Stomach smooth muscle (tissue), 2 donors: Measurements from ENCODE around the gene SPSB1.

Experiments
- H3K27ac ChIP-seq: one replicate; pipeline ENCODE4 v1.7.0; 2013; ENCODE audit warnings: mild to moderate bottlenecking, low read length, inconsistent platforms
- H3K27me3 ChIP-seq, 2 donors: one replicate each; pipeline ENCODE4 v1.7.0; 2013; ENCODE audit warnings: low read length in 2 of 2; ENCODE audit not compliant: insufficient read depth in 2 of 2, control insufficient read depth in 1 of 2
- H3K36me3 ChIP-seq, 2 donors: one replicate each; pipeline ENCODE4 v1.7.0; 2013; ENCODE audit warnings: low read length in 2 of 2; ENCODE audit not compliant: control insufficient read depth in 2 of 2, insufficient read depth in 2 of 2
- H3K4me1 ChIP-seq: one replicate; pipeline ENCODE4 v1.7.0; 2013; ENCODE audit warnings: low read length; ENCODE audit not compliant: control insufficient read depth, insufficient read depth
- H3K4me3 ChIP-seq, 2 donors: one replicate each; pipeline ENCODE4 v1.7.0; 2013; ENCODE audit warnings: low read length in 2 of 2
- H3K9ac ChIP-seq, 2 donors: one replicate each; pipeline ENCODE4 v1.7.0; 2013; ENCODE audit warnings: low read length in 2 of 2, mild to moderate bottlenecking in 1 of 2
- H3K9me3 ChIP-seq, 2 donors: one replicate each; pipeline ENCODE4 v1.7.0; 2013; ENCODE audit warnings: low read length in 2 of 2; ENCODE audit not compliant: control insufficient read depth in 2 of 2
- donor health status: healthy.
- donor health status: Pancreatic carcinoma.

The SPSB1 gene

DNA sequence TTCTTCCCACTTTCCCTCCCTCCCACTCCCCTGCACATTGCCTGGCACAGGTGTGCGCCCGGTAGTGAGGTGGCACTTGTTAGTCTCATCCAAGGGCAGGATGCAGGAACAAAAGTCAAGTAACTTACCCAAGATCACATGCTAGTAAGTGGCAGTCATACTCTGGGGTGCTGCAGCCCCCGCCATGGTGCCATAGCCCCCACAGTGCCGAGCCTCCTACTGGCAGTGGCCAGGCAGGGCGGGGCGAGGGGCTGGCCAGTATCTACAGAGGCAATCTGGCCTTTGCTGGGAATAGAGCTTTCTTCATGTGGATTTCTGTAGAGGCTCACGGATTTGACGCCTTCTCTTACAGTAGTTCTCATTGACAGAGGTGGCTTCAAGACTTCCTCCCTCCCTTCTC, 31.2 kb upstream of the SPSB1 start:
- no peaks in the 10 kb centered on the region for H3K9me3 ChIP-seq
- H3K9ac ChIP-seq = no peak overlapping the region
- H3K27ac ChIP-seq = no peak overlapping the region
- no peaks in the 10 kb centered on the region for H3K4me1 ChIP-seq
- H3K36me3 ChIP-seq = peaks cover 17 to 36% of the 10 kb centered on the region in 2 donors
- no peak overlapping the region for H3K4me3 ChIP-seq
- no peaks in the 10 kb centered on the region for H3K27me3 ChIP-seq

DNA sequence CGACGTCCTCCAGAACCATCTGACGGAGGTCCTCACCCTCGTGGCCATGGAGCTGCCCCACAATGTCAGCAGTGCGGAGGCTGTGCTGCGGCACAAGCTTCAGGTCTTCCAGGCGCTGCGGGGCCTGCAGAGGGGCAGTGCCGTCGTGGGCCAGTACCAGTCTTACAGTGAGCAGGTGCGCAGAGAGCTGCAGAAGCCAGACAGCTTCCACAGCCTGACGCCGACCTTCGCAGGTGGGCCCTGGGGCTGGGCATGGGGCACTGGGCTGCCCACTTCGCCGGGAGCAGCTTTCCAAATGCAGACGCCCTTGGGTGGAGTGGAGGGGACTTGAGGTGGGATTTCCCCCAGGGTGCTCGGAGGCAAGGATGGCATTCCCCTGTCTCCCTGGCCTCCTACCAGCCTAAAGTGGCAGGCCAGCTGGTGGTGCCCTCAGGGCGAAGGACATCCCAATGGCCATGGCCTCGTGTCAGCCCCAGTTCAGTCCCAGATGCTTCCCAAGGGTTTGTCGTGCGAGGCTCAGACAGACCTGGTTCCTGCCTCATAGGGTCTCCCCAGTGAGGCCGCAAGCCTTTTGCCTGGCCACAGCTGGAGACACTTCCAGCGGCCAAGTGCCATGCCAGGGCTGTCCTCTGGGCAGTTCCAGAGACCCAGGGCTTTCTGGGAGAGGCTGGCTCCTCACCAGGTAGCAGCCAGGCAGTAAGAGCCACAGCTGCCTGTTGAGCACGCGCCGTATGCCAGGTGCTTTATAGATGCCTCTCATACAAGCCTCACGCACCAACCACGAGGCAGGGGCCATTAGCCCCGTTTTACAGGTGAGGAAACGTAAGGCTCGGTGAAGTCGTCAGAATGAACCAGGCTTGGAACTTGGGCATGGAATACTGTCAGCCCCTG, 30.4 kb upstream of the SPSB1 start:
- Histone ChIP-seq H3K36me3 (peaks cover 19 to 36% of the 10 kb centered on the region in 2 donors), H3K9ac (no peak overlapping the region), H3K27ac (no peak overlapping the region), H3K4me1 (peaks cover 8% of the 10 kb centered on the region), H3K27me3 (no peaks in the 10 kb centered on the region), H3K9me3 (no peaks in the 10 kb centered on the region), H3K4me3 (no peak overlapping the region)

DNA sequence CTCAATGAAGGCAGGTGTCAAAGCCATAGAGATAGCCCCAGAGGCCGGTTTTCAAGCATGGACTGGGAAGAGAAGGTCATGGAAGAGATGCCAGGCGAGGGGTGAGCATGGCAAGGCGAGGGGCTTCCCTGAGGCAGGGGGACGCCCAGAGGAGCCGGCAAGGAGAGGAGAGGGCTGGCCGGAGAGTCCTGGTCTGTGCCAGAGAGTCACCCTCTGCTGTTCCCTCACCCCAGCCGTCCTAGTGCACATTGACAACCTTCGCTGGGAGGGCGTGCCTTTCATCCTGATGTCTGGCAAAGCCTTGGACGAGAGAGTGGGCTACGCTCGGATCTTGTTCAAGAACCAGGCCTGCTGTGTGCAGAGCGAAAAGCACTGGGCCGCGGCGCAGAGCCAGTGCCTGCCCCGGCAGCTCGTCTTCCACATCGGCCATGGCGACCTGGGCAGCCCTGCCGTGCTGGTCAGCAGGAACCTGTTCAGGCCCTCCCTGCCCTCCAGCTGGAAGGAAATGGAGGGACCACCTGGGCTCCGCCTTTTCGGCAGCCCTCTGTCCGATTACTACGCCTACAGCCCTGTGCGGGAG, 29.3 kb upstream of the SPSB1 start:
- Histone ChIP-seq H3K27ac (no peak overlapping the region), H3K27me3 (no peaks in the 10 kb centered on the region), H3K9me3 (no peaks in the 10 kb centered on the region), H3K4me3 (no peak overlapping the region), H3K36me3 (peaks cover 19 to 34% of the 10 kb centered on the region in 2 donors), H3K9ac (no peak overlapping the region), H3K4me1 (peaks cover 9% of the 10 kb centered on the region)

DNA sequence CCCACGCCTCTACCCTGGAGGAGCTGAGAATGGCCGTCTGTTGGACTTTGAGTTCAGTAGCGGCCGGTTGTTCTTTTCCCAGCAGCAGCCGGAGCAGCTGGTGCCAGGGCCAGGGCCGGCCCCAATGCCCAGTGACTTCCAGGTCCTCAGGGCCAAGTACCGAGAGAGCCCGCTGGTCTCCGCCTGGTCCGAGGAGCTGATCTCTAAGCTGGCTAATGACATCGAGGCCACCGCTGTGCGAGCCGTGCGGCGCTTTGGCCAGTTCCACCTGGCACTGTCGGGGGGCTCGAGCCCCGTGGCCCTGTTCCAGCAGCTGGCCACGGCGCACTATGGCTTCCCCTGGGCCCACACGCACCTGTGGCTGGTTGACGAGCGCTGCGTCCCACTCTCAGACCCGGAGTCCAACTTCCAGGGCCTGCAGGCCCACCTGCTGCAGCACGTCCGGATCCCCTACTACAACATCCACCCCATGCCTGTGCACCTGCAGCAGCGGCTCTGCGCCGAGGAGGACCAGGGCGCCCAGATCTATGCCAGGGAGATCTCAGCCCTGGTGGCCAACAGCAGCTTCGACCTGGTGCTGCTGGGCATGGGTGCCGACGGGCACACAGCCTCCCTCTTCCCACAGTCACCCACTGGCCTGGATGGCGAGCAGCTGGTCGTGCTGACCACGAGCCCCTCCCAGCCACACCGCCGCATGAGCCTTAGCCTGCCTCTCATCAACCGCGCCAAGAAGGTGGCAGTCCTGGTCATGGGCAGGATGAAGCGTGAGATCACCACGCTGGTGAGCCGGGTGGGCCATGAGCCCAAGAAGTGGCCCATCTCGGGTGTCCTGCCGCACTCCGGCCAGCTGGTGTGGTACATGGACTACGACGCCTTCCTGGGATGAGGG, 28.5 kb upstream of the SPSB1 start:
- Histone ChIP-seq H3K4me1 (peaks cover 9% of the 10 kb centered on the region), H3K4me3 (no peak overlapping the region), H3K27ac (no peak overlapping the region), H3K9ac (no peak overlapping the region), H3K27me3 (no peaks in the 10 kb centered on the region), H3K36me3 (peaks cover 19 to 35% of the 10 kb centered on the region in 2 donors), H3K9me3 (no peaks in the 10 kb centered on the region)

DNA sequence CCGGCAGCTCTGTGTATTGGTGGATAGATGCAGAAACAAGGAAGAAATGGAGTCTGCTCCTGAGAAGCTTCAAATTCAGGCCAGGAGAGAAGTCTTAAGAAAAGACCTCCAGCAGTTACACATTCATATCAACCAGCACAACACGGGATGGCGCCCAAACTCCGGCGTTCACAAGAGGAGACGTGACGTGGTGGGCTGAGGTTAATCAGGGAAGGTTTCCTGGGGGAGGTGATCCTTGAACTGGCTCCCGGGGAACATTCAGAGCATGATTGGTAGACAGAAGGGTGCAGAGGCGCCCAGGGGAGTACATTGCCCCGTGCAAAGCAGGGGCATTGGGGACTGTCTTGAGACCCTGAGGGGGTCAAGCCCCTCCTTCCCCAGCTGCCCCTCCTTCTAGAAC, 27.7 kb upstream of the SPSB1 start:
- H3K9ac ChIP-seq = no peak overlapping the region
- no peak overlapping the region for H3K4me3 ChIP-seq
- no peaks in the 10 kb centered on the region for H3K9me3 ChIP-seq
- no peak overlapping the region for H3K27ac ChIP-seq
- no peaks in the 10 kb centered on the region for H3K27me3 ChIP-seq
- peaks cover 19 to 39% of the 10 kb centered on the region in 2 donors for H3K36me3 ChIP-seq
- H3K4me1 ChIP-seq = peaks cover 11% of the 10 kb centered on the region

DNA sequence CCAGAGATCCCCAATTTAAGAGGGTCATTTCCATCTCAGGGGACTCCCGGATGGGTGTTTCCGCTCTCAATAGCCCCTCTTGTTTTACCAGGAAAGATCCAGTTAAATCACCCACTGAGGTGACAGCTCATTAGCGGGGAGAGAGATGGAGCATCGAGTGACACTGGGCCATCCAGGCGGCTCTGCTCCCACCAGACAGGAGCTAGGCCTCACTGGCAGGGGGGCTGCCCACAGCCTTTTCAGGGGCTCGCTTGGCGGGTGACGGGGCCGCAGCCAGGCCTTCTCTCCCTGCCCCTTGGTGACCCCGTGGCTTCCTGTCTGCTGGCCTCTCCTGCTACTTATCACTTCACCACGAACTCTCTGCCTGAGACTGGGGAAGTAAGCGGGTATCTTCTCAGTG, 26.7 kb upstream of the SPSB1 start:
- Histone ChIP-seq H3K4me1 (peaks cover 14% of the 10 kb centered on the region), H3K36me3 (peaks cover 19 to 39% of the 10 kb centered on the region in 2 donors), H3K4me3 (no peak overlapping the region), H3K27ac (no peak overlapping the region), H3K9me3 (no peaks in the 10 kb centered on the region), H3K9ac (no peak overlapping the region), H3K27me3 (no peaks in the 10 kb centered on the region)

DNA sequence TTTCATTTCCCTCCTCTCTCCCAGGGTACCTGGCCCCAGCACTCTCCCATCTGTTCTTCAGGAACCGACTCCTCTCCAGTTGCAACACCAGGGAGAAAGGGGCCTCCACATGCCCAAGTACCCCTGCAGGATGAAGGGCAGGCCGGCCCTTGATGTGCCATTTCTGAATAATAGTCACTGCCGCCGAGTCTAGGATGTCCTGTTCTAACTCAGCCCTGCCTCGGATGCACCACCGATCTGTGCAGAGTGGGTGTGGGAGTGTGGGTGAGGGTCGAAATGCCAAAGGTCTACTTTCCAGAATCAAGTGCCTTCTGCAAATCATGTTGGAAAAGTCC, 25.4 kb upstream of the SPSB1 start:
- Histone ChIP-seq H3K27me3 (no peaks in the 10 kb centered on the region), H3K9me3 (no peaks in the 10 kb centered on the region), H3K36me3 (peaks cover 19 to 34% of the 10 kb centered on the region in 2 donors), H3K4me1 (peaks cover 14% of the 10 kb centered on the region), H3K4me3 (no peak overlapping the region), H3K9ac (no peak overlapping the region), H3K27ac (no peak overlapping the region)

DNA sequence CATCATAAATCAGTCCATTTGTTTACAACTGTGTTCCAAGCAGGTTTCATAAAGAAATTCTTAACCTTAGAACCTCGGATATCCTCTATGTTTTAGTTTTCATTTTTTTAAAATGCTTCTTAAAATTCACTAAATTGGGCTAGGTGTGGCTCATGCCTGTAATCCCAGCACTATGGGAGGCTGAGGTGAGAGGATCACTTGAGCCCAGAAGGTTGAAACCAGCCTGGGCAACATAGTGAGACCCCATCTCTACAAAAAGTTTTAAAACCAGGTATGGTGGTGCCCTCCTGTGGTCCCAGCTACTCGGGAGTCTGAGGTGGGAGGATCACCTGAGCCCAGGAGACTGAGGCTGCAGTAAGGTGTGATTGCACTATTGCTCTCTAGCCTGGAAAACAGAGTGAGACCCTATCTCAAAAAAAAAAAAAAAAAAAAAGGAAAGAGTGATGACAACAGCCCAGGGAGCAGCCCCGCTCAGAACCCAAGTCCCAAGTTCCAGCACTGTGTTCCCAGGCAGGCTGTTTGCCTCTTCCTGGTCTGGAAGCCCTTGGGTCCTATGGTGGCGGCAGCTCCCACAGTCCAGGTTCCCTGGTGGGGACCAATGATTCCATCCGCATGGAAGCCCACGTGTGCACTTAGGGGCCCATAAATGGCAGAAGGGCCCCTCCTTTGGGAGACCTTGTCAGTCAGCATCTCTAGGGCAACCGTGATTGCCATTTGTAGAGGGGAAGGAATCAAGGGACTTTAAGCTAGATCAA, 24.7 kb upstream of the SPSB1 start:
- no peak overlapping the region for H3K4me3 ChIP-seq
- no peaks in the 10 kb centered on the region for H3K27me3 ChIP-seq
- no peak overlapping the region for H3K9ac ChIP-seq
- H3K27ac ChIP-seq = no peak overlapping the region
- no peaks in the 10 kb centered on the region for H3K9me3 ChIP-seq
- peaks cover 14% of the 10 kb centered on the region for H3K4me1 ChIP-seq
- H3K36me3 ChIP-seq = peaks cover 13 to 28% of the 10 kb centered on the region in 2 donors

DNA sequence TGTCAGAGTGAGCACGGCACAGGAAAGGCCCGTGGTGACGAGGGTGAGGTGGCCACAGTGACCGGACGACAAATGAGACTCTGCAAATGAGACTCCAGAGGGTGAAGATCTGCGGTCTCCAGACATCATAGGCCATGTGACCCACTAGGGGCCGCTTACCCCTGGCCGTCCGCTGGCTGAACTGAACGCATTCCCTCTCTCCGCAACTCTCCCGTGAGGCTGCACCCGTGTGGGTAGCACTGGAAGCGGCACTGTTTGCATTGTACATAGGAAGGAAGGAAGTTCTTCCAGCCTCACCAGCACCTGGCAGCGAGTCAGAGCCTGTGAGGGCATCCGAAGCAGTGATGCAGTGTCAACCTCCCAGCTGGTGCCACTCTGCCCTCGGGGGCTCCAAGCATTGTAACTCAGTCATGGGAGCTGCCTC, 23.6 kb upstream of the SPSB1 start:
- H3K9me3 ChIP-seq = no peaks in the 10 kb centered on the region
- H3K9ac ChIP-seq = no peak overlapping the region
- no peak overlapping the region for H3K27ac ChIP-seq
- H3K4me3 ChIP-seq = no peak overlapping the region
- peaks cover 13 to 19% of the 10 kb centered on the region in 2 donors for H3K36me3 ChIP-seq
- H3K4me1 ChIP-seq = peaks cover 14% of the 10 kb centered on the region
- H3K27me3 ChIP-seq = no peaks in the 10 kb centered on the region

DNA sequence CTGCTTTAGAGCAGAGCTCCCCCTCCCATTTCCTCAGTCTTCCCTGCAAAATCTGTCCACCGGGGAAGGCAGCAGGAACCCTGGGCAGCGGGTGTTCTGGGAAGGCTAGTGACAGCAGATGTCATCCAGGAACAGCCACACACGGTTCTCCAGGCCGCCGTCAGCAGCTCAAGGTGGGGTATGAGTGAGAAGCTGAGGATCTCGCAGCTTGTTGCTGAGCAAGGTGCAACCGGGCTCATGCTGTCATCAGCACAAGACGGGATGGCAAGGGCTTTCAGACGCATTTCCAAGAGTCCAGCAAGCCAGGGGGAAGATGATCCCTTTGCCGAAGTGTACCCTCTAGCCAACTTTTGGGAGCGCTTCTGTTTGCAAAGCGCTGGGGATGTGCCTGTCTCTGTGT, 23.0 kb upstream of the SPSB1 start:
- Histone ChIP-seq H3K36me3 (peaks cover 10 to 13% of the 10 kb centered on the region in 2 donors), H3K9ac (no peak overlapping the region), H3K4me1 (peaks cover 14% of the 10 kb centered on the region), H3K4me3 (no peak overlapping the region), H3K27ac (no peak overlapping the region), H3K27me3 (no peaks in the 10 kb centered on the region), H3K9me3 (no peaks in the 10 kb centered on the region)
